GM12878 (cell line): Measurements from ENCODE around the gene BCLAF1. TPM values are rescaled to one million over a fixed set of nuclear protein-coding genes. Genes with fewer than 3 reads are reported as not detected.

Source experiments
- BCL11A ChIP-seq: IDR thresholded peaks from 2 replicates; pipeline ENCODE4 v1.6.1; 2011; ENCODE audit warnings: low read depth, low read length
- CBX5 ChIP-seq: sonication (generic); IDR thresholded peaks from 2 replicates; pipeline ENCODE4 v1.6.1; 2016; ENCODE audit warnings: low read depth, moderate library complexity, mild to moderate bottlenecking, inconsistent platforms
- CTCF ChIP-seq, 3 experiments: IDR thresholded peaks in 2 of 3; conservative IDR thresholded peaks in 1 of 3; 2 replicates each; pipeline ENCODE4 v1.5.1; 2011; ENCODE audit warnings: low read depth in 3 of 3, low read length in 3 of 3, mild to moderate bottlenecking in 3 of 3, control low read depth in 2 of 3, moderate library complexity in 2 of 3, inconsistent platforms in 1 of 3, mixed read lengths in 1 of 3; ENCODE audit not compliant: control insufficient read depth in 2 of 3, insufficient read depth in 1 of 3; ENCODE audit errors: extremely low read depth in 1 of 3
- HSF1 ChIP-seq: fragments of 150-350 bp; IDR thresholded peaks from 2 replicates; pipeline ENCODE4 v1.6.1; 2014; ENCODE audit warnings: mild to moderate bottlenecking, low read depth, low read length
- IRF4 ChIP-seq: IDR thresholded peaks from 2 replicates; pipeline ENCODE4 v1.6.1; 2011; ENCODE audit warnings: low read depth, low read length
- LARP7 ChIP-seq: fragments of 450-650 bp; IDR thresholded peaks from 2 replicates; pipeline ENCODE4 v1.6.1; 2017; ENCODE audit warnings: mild to moderate bottlenecking
- MTA3 ChIP-seq: IDR thresholded peaks from 2 replicates; pipeline ENCODE4 v1.6.1; 2012; ENCODE audit warnings: low read length, inconsistent platforms, borderline replicate concordance
- MYC ChIP-seq: IDR thresholded peaks from 2 replicates; pipeline ENCODE4 v1.6.1; 2011; ENCODE audit warnings: mild to moderate bottlenecking, low read length, moderate library complexity, inconsistent platforms; ENCODE audit not compliant: insufficient read depth, insufficient replicate concordance, insufficient read length, severe bottlenecking
- PAX5 ChIP-seq: IDR thresholded peaks from 2 replicates; pipeline ENCODE4 v1.6.1; 2011; ENCODE audit warnings: low read depth, low read length, borderline replicate concordance
- PML ChIP-seq: IDR thresholded peaks from 2 replicates; pipeline ENCODE4 v1.6.1; 2012; ENCODE audit warnings: low read length, inconsistent platforms
- PRDM15 ChIP-seq: fragments of 450-650 bp; formaldehyde crosslinking; IDR thresholded peaks from 2 replicates; pipeline ENCODE4 v1.4.0; 2020; ENCODE audit warnings: mild to moderate bottlenecking, moderate library complexity
- RAD21 ChIP-seq: IDR thresholded peaks from 2 replicates; pipeline ENCODE4 v1.6.1; 2011; ENCODE audit warnings: mild to moderate bottlenecking, low read depth, low read length, moderate library complexity; ENCODE audit not compliant: insufficient read depth
- SIX5 ChIP-seq: IDR thresholded peaks from 2 replicates; pipeline ENCODE4 v1.6.1; 2011; ENCODE audit warnings: mild to moderate bottlenecking, low read depth, low read length, moderate library complexity; ENCODE audit not compliant: severe bottlenecking
- SMAD1 ChIP-seq: fragments of 450-650 bp; IDR thresholded peaks from 2 replicates; pipeline ENCODE4 v1.6.1; 2018; ENCODE audit warnings: mild to moderate bottlenecking, low read depth; ENCODE audit not compliant: partially characterized antibody
- SMC3 ChIP-seq: IDR thresholded peaks from 2 replicates; pipeline ENCODE4 v1.6.1; 2011; ENCODE audit warnings: low read length, improper control_type of control experiment, borderline replicate concordance
- SRF ChIP-seq, 2 experiments: IDR thresholded peaks; 2 replicates each; pipeline ENCODE4 v1.6.1; 2011; ENCODE audit warnings: low read depth in 2 of 2, low read length in 2 of 2, mild to moderate bottlenecking in 1 of 2, moderate library complexity in 1 of 2
- TCF3 ChIP-seq: IDR thresholded peaks from 2 replicates; pipeline ENCODE4 v1.6.1; 2012; ENCODE audit warnings: low read depth, mild to moderate bottlenecking, low read length, borderline replicate concordance; ENCODE audit not compliant: insufficient read depth
- TCF7 ChIP-seq: IDR thresholded peaks from 2 replicates; pipeline ENCODE4 v1.6.1; 2014; ENCODE audit warnings: antibody characterized with exemption, borderline replicate concordance
- YY1 ChIP-seq: IDR thresholded peaks from 2 replicates; pipeline ENCODE4 v1.6.1; 2011; ENCODE audit warnings: low read depth, mild to moderate bottlenecking, low read length
- ZBTB11 ChIP-seq: fragments of 450-650 bp; formaldehyde crosslinking; IDR thresholded peaks from 2 replicates; pipeline ENCODE4 v1.5.0; 2022; ENCODE audit warnings: mild to moderate bottlenecking, missing genetic modification characterization
- polyA plus RNA-seq, 11 experiments: library from polyadenylated mRNA; depleted of rRNA in 4 of 11; unstranded in 6 of 11; stranded (reverse) in 5 of 11; fragments of >200 nt; fragmentation: Nextera tagmentation in 4 of 11; fragmentation: Illumina TruSeq in 1 of 11; extraction: Ambion mirVana in 4 of 11; extraction: Trizol in 1 of 11; gene quantifications; 1 replicate in 1 of 11; 2 replicates in 10 of 11; pipeline versions ENCODE4 v1.2.1 to v1.2.3, GENCODE V29; 2011 to 2016; ENCODE audit warnings: inconsistent platforms in 2 of 11, missing spikeins in 2 of 11, low read depth in 1 of 11
- total RNA-seq, 4 experiments: library from RNA; depleted of rRNA in 3 of 4; stranded (reverse); fragments of >200 nt in 3 of 4; fragmentation: Illumina TruSeq in 1 of 4; extraction: Trizol in 1 of 4; gene quantifications; 2 replicates each; pipeline versions ENCODE4 v1.2.1 to v1.2.3, GENCODE V29; 2013 to 2021

The BCLAF1 gene
- total and polyA plus RNA-seq, 10 of the 15 experiments (the other 5 are each of a cell fraction or from before 2014, with no cell fraction given) = 56.0 to 223 (median 114) TPM

GRCh38 chr6:136226027-136226673, 63.5 kb downstream of the BCLAF1 start (continued):
- TF ChIP-seq ZBTB11 (CRISPR knock-in tag) = no peak
- no peak for TF ChIP-seq HSF1
- no peak for TF ChIP-seq CBX5
- no peak for TF ChIP-seq BCL11A
- no peak for TF ChIP-seq PAX5
- no peak for TF ChIP-seq TCF7
- TF ChIP-seq SMAD1 = no peak
- TF ChIP-seq SMC3 = peak; percentile 94
- peak; percentile 66; the same call in 1 of the 2 replicates for TF ChIP-seq YY1
- TF ChIP-seq MTA3 = no peak
- TF ChIP-seq TCF3 = no peak
- no peak for TF ChIP-seq MYC
- no peak for TF ChIP-seq PML
- TF ChIP-seq CTCF (IDR thresholded peaks at IDR 0.05 in 2 of 3, conservative IDR thresholded peaks at IDR 0.05 in 1 of 3; ENCODE audit: control insufficient read depth in 2 of 3, extremely low read depth in 1 of 3, insufficient read depth in 1 of 3, low read depth in 3 of 3, low read length in 3 of 3) = peak; percentile 95 to 100 (median 100)
- no peak for TF ChIP-seq PRDM15 (CRISPR knock-in tag)
- no peak for TF ChIP-seq IRF4
- no peak for TF ChIP-seq LARP7
- peak; percentile 99 for TF ChIP-seq RAD21
- TF ChIP-seq SRF (IDR thresholded peaks at IDR 0.05; ENCODE audit: low read depth in 2 of 2, low read length in 2 of 2) = no peak
- no peak for TF ChIP-seq SIX5
